Measurements from ENCODE around the gene TSC22D1. TPM values are rescaled to one million over a fixed set of nuclear protein-coding genes. Genes with fewer than 3 reads are reported as not detected.
A peak's percentile ranks its signal among the peaks of the same experiment; 100 is the strongest.

The TSC22D1 gene
- total RNA-seq, 4 donors from 2014 or later: 199 to 263 (median 248) TPM

DNA sequence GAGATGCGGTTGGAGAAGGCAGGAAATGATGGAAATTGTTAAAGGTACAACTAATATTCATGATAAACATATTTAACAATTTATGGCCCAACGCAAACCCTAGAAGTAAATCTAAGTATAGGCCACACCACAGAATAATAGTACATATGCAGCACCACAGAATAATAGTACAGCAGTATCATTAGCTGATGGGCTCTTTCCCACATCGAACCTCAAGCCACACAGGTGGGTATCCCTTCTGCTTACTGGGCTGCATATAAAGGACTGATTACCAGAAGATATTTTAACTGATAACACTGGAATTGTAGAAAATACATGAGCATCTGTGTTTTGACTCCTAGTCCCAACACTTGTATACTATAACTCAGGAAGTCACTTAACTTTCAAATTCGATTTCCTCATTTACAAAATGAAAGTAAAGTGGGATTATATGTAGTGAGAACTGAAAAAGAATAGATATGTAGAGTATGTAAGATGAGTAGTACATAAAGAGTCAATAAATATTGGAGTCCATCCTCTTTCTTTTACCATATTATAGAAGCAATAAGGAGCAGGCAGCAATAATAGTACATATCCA, 91.5 kb downstream of the TSC22D1 start:
- peak overlapping the region in 1 of 4 donors; percentile 19 for H3K4me3 ChIP-seq
- intact Hi-C loops (cut with DNase I): loop anchor here (2.0 to 5.0 kb wide), 2 partner anchors 88 to 486 kb away; no protein-coding TSS in a partner anchor
- H3K36me3 ChIP-seq: no peaks in the 10 kb centered on the region
- no peaks in the 10 kb centered on the region for H3K9me3 ChIP-seq
- TF ChIP-seq, protein P1, sequence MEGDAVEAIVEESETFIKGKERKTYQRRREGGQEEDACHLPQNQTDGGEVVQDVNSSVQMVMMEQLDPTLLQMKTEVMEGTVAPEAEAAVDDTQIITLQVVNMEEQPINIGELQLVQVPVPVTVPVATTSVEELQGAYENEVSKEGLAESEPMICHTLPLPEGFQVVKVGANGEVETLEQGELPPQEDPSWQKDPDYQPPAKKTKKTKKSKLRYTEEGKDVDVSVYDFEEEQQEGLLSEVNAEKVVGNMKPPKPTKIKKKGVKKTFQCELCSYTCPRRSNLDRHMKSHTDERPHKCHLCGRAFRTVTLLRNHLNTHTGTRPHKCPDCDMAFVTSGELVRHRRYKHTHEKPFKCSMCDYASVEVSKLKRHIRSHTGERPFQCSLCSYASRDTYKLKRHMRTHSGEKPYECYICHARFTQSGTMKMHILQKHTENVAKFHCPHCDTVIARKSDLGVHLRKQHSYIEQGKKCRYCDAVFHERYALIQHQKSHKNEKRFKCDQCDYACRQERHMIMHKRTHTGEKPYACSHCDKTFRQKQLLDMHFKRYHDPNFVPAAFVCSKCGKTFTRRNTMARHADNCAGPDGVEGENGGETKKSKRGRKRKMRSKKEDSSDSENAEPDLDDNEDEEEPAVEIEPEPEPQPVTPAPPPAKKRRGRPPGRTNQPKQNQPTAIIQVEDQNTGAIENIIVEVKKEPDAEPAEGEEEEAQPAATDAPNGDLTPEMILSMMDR (IDR thresholded peaks at IDR 0.05): no peak
- TF ChIP-seq EP300 (IDR thresholded peaks at IDR 0.05) (no peak), POLR2AphosphoS5 (IDR thresholded peaks at IDR 0.05) (no peak), POLR2A (IDR thresholded peaks at IDR 0.05; ENCODE audit: low read depth) (no peak)
- WGBS: 75% methylated on average over 4 of the region's 4 CpGs
- DNase-seq (ENCODE audit: extremely low spot score): no peak
- no peaks in the 10 kb centered on the region for H3K27me3 ChIP-seq
- H3K4me1 ChIP-seq: peaks cover 5 to 18% (median 15%) of the 10 kb centered on the region in 4 donors
- H3K27ac ChIP-seq (replicated peaks in 1 of 4): no peak overlapping the region

DNA sequence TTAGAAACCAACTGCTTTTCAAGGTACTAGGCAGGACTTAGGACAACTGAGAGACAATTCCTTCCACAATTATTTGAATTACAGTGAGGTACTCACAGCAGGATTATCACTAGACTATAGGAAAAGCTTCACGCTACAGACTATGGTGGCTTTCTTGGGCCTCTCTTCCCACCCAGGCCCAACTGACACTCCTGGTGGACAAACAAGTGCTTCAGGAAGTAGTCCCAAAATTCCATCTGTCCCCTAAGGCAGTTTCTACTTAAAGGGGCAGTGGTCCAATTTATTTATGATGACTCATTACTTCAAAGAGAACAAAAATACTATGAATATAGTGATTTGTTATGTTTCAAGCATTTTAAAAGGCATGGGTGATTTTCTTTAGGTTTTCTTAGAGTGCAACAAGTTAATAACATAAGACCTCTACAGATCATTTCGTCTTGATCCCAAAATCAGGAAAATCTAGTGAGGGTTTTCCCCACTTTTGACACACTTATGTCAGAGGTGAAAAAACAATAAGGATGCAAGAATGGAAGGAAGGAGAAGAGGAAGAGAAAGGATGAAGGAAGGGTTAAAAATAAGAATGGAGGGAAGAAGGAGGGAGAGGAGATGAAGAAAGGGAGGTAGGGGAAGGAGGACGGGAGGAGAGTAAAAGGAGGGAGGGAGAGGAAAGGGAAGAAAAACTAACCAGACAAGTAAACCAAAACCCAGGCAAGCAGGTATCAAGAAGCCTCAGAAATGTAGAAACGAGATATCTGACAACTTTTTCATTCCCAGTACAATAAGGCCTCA, 101.8 kb downstream of the TSC22D1 start:
- Histone ChIP-seq H3K4me1 (peaks cover 0 to 43% (median 36%) of the 10 kb centered on the region in 4 donors), H3K36me3 (no peaks in the 10 kb centered on the region), H3K27ac (replicated peaks in 1 of 4) (peak overlapping the region in 3 of 4 donors; percentile 25 to 34 (median 31)), H3K27me3 (no peaks in the 10 kb centered on the region), H3K9me3 (no peaks in the 10 kb centered on the region), H3K4me3 (no peak overlapping the region)
- DNase-seq (ENCODE audit: extremely low spot score): no peak
- WGBS: 75% methylated on average over 4 of the region's 4 CpGs
- intact Hi-C loops (cut with DNase I): loop anchor here (5.0 kb wide), 1 partner anchor 567 kb away; no protein-coding TSS in a partner anchor
- TF ChIP-seq, protein P1 (IDR thresholded peaks at IDR 0.05): peak in 1 of 3 experiments; percentile 9
- TF ChIP-seq POLR2A (IDR thresholded peaks at IDR 0.05; ENCODE audit: low read depth) (no peak), EP300 (IDR thresholded peaks at IDR 0.05) (no peak), POLR2AphosphoS5 (IDR thresholded peaks at IDR 0.05) (peak in 1 of 2 donors; percentile 23)

DNA sequence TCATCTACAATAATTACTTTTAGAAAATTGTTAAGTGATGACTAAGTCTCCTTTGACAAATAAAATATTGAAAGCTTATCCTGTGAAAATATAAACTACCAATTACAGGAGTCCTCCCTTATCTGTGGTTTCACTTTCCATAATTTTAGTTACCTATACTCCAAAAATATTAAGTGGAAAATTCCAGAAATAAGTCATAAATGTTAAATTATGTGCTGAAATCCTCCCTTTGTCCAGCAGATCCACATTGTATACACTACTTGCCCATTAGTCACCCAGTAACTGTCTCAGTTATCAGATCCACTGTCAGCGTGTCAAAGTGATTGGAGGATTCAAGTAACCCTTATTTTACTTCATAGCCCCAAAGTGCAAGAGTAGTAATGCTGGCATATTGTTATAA, 104.4 kb downstream of the TSC22D1 start:
- TF ChIP-seq POLR2A (IDR thresholded peaks at IDR 0.05; ENCODE audit: low read depth) (no peak), EP300 (IDR thresholded peaks at IDR 0.05) (no peak), POLR2AphosphoS5 (IDR thresholded peaks at IDR 0.05) (no peak)
- TF ChIP-seq, protein P1 (IDR thresholded peaks at IDR 0.05): no peak
- intact Hi-C loops (cut with DNase I): loop anchor here (5.0 kb wide), 1 partner anchor 564 kb away; no protein-coding TSS in a partner anchor
- DNase-seq (ENCODE audit: extremely low spot score): no peak
- H3K9me3 ChIP-seq: no peaks in the 10 kb centered on the region
- no peak overlapping the region for H3K4me3 ChIP-seq
- WGBS: 70% methylated on average over 1 of the region's 1 CpG
- peaks cover 0 to 48% (median 39%) of the 10 kb centered on the region in 4 donors for H3K4me1 ChIP-seq
- H3K27ac ChIP-seq (replicated peaks in 1 of 4): no peak overlapping the region
- no peaks in the 10 kb centered on the region for H3K36me3 ChIP-seq
- no peaks in the 10 kb centered on the region for H3K27me3 ChIP-seq

DNA sequence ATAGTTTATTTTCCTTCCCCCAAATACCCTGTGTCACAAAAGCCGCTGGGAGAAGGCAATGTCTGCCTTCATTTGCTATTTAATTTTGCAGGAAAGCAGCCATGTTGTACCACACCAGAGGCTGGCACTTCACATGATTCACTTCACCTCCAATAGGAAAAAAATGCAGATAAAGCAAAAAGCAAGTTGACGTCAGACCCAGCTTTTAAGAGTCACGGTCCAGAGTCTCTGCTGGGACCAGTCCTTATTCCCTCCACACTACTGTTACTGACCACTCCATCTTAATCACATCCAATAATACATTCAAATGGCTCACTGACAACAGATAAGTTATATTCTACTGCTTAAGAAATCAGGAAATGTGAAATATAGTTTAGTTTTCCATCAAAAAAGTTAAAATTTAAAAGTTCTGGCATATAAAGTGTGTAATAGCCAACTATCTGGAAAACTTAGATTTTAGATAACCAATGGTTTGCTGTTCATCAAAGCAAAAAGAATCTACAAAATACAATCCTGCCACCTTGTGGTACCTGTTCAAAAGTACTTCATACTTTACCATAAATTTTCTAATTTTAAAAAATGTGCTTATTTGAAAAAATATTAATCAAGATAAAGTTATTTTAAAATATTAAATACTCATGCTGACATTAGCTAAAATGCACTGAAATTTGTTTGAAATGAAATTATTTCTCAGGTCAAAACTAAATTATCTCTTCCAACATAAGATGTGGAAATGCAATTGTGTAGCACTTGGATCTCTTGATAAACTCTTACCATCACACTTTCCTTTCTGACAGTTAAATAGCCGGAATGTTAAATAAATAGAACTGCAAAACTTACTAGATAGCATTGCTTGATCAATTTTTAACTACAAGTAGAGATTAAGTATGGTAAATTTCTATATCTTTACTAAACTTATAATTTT, 105.2 kb downstream of the TSC22D1 start:
- Histone ChIP-seq H3K27ac (replicated peaks in 1 of 4) (no peak overlapping the region), H3K27me3 (no peaks in the 10 kb centered on the region), H3K4me1 (peaks cover 0 to 49% (median 40%) of the 10 kb centered on the region in 4 donors), H3K4me3 (no peak overlapping the region), H3K9me3 (no peaks in the 10 kb centered on the region), H3K36me3 (no peaks in the 10 kb centered on the region)
- 56% methylated on average over 4 of the region's 4 CpGs for WGBS
- intact Hi-C loops (cut with DNase I): loop anchor here (5.0 kb wide), 1 partner anchor 564 kb away; no protein-coding TSS in a partner anchor
- no peak for TF ChIP-seq POLR2AphosphoS5 (IDR thresholded peaks at IDR 0.05)
- TF ChIP-seq, protein P1 (IDR thresholded peaks at IDR 0.05): peak; percentile 45 to 63 (median 54)
- DNase-seq (ENCODE audit: extremely low spot score): no peak
